ENCODE measurements around the gene NDUFAF7. TPM values are rescaled to one million over a fixed set of nuclear protein-coding genes. Genes with fewer than 3 reads are reported as not detected.

NDUFAF7 gene
- total RNA-seq, 1 experiment from 2014 or later: 25.0 TPM

- ChIA-PET POLR2A (ENCODE audit: low non-redundant PET) (no interaction called here), CTCF (no interaction called here)
- no peak for TF ChIP-seq EZH2 (IDR thresholded peaks at IDR 0.05; ENCODE audit: borderline replicate concordance, low read depth, low read length, poor library complexity, severe bottlenecking)
- no peak for TF ChIP-seq CTCF (conservative IDR thresholded peaks at IDR 0.05; ENCODE audit: low read depth, low read length)
- intact Hi-C loops (cut with micrococcal nuclease; ENCODE audit: unreplicated experiment): loop anchor here (1.0 kb wide), 1 partner anchor 35 kb away; no protein-coding TSS in a partner anchor
- Histone ChIP-seq H3K27ac (ENCODE audit: low read depth, low read length, poor library complexity, severe bottlenecking) (no peak overlapping the region), H3K9me3 (ENCODE audit: low read depth, low read length, poor library complexity, severe bottlenecking) (no peaks in the 10 kb centered on the region), H3K4me3 (ENCODE audit: low read depth, low read length, poor library complexity, severe bottlenecking) (no peak overlapping the region), H3K27me3 (replicated peaks; ENCODE audit: insufficient read depth, low read depth, low read length, poor library complexity) (no peaks in the 10 kb centered on the region), H3K36me3 (ENCODE audit: insufficient read depth, low read length, poor library complexity, severe bottlenecking) (peaks cover 73% of the 10 kb centered on the region), H3K4me1 (ENCODE audit: insufficient read depth, low read length, poor library complexity, severe bottlenecking) (no peaks in the 10 kb centered on the region)
- DNase-seq (ENCODE audit: low spot score): no peak
- BruUV-seq (replicated peaks): no TSS peak
These were observed 13.3 kb downstream of the NDUFAF7 start for GRCh38 chr2:37244755-37245154.

- intact Hi-C loops (cut with micrococcal nuclease; ENCODE audit: unreplicated experiment): no loop called here
- Histone ChIP-seq H3K27me3 (replicated peaks; ENCODE audit: insufficient read depth, low read depth, low read length, poor library complexity) (no peaks in the 10 kb centered on the region), H3K4me3 (ENCODE audit: low read depth, low read length, poor library complexity, severe bottlenecking) (no peak overlapping the region), H3K36me3 (ENCODE audit: insufficient read depth, low read length, poor library complexity, severe bottlenecking) (peaks cover 80% of the 10 kb centered on the region), H3K9me3 (ENCODE audit: low read depth, low read length, poor library complexity, severe bottlenecking) (no peaks in the 10 kb centered on the region), H3K27ac (ENCODE audit: low read depth, low read length, poor library complexity, severe bottlenecking) (no peak overlapping the region), H3K4me1 (ENCODE audit: insufficient read depth, low read length, poor library complexity, severe bottlenecking) (no peaks in the 10 kb centered on the region)
- BruUV-seq (replicated peaks): no TSS peak
- ChIA-PET POLR2A (ENCODE audit: low non-redundant PET) (interaction anchor here (0.6 kb wide), 1 partner anchor 282 kb away, joined by 20 read pairs; no protein-coding TSS in a partner anchor), CTCF (no interaction called here)
- DNase-seq (ENCODE audit: low spot score): no peak
- TF ChIP-seq EZH2 (IDR thresholded peaks at IDR 0.05; ENCODE audit: borderline replicate concordance, low read depth, low read length, poor library complexity, severe bottlenecking) (no peak), CTCF (conservative IDR thresholded peaks at IDR 0.05; ENCODE audit: low read depth, low read length) (no peak)
These were observed 14.7 kb downstream of the NDUFAF7 start for GRCh38 chr2:37246205-37246604.

- Histone ChIP-seq H3K4me1 (ENCODE audit: insufficient read depth, low read length, poor library complexity, severe bottlenecking) (no peaks in the 10 kb centered on the region), H3K4me3 (ENCODE audit: low read depth, low read length, poor library complexity, severe bottlenecking) (no peak overlapping the region), H3K36me3 (ENCODE audit: insufficient read depth, low read length, poor library complexity, severe bottlenecking) (peaks cover 87% of the 10 kb centered on the region), H3K9me3 (ENCODE audit: low read depth, low read length, poor library complexity, severe bottlenecking) (no peaks in the 10 kb centered on the region), H3K27ac (ENCODE audit: low read depth, low read length, poor library complexity, severe bottlenecking) (no peak overlapping the region), H3K27me3 (replicated peaks; ENCODE audit: insufficient read depth, low read depth, low read length, poor library complexity) (no peaks in the 10 kb centered on the region)
- no peak for DNase-seq (ENCODE audit: low spot score)
- intact Hi-C loops (cut with micrococcal nuclease; ENCODE audit: unreplicated experiment): no loop called here
- POLR2A ChIA-PET (ENCODE audit: low non-redundant PET): no interaction called here
- no peak for TF ChIP-seq CTCF (conservative IDR thresholded peaks at IDR 0.05; ENCODE audit: low read depth, low read length)
- no peak for TF ChIP-seq EZH2 (IDR thresholded peaks at IDR 0.05; ENCODE audit: borderline replicate concordance, low read depth, low read length, poor library complexity, severe bottlenecking)
- CTCF ChIA-PET: no interaction called here
- BruUV-seq (replicated peaks): no TSS peak
These were observed 19.6 kb downstream of the NDUFAF7 start for GRCh38 chr2:37250869-37251740.

Data from A673 (cell line).